GM21723 (cell line): ENCODE data around the gene ANAPC2.

Experiments used
- ATAC-seq: cut with Tn5 transposase; IDR thresholded peaks from one replicate; pipeline ENCODE4 v1.9.1; 2021; ENCODE audit warnings: mild to moderate bottlenecking, moderate library complexity; ENCODE audit not compliant: unreplicated experiment

The ANAPC2 gene

GRCh38 chr9:137178201-137178938 lies 10.0 kb downstream of the ANAPC2 start:
- no peak for ATAC-seq

GRCh38 chr9:137176302-137177182 lies 11.8 kb downstream of the ANAPC2 start:
- no peak for ATAC-seq

- ATAC-seq, result no peak
Measured at GRCh38 chr9:137175345-137175961, 12.9 kb downstream of the ANAPC2 start.

GRCh38 chr9:137174722-137175293 lies 13.6 kb downstream of the ANAPC2 start:
- ATAC-seq, result no peak

- no peak for ATAC-seq
Measured at GRCh38 chr9:137173796-137174664, 14.3 kb downstream of the ANAPC2 start.

GRCh38 chr9:137172901-137173795 lies 15.2 kb downstream of the ANAPC2 start:
- no peak for ATAC-seq

GRCh38 chr9:137171149-137171900 lies 17.0 kb downstream of the ANAPC2 start:
- no peak for ATAC-seq

GRCh38 chr9:137170486-137171148 lies 17.7 kb downstream of the ANAPC2 start:
- no peak for ATAC-seq

GRCh38 chr9:137169896-137170358 lies 18.4 kb downstream of the ANAPC2 start, which contains the start of gene LRRC26:
Gene LRRC26, minus strand, starts transcription at chr9:137170051. Its CDS starts 108 bp downstream, at chr9:137169943.
- ATAC-seq, result no peak

- ATAC-seq, result no peak
Measured at GRCh38 chr9:137168904-137169856, 19.2 kb downstream of the ANAPC2 start.

- ATAC-seq, result no peak
Measured at GRCh38 chr9:137168573-137168903, 19.8 kb downstream of the ANAPC2 start.

GRCh38 chr9:137167747-137168572 lies 20.4 kb downstream of the ANAPC2 start:
- no peak for ATAC-seq

GRCh38 chr9:137167277-137167746 lies 21.0 kb downstream of the ANAPC2 start:
- no peak for ATAC-seq

- ATAC-seq, result no peak
Measured at GRCh38 chr9:137166380-137167229, 21.8 kb downstream of the ANAPC2 start.
